Measurements from ENCODE around the gene OR56B1. TPM values are rescaled to one million over a fixed set of nuclear protein-coding genes. Genes with fewer than 3 reads are reported as not detected.
"Not testable (repeated sequence)": the region's sequence is repeated elsewhere in the genome, so short reads cannot be mapped to it uniquely, and the experiment has no call there.

The OR56B1 gene, protein sequence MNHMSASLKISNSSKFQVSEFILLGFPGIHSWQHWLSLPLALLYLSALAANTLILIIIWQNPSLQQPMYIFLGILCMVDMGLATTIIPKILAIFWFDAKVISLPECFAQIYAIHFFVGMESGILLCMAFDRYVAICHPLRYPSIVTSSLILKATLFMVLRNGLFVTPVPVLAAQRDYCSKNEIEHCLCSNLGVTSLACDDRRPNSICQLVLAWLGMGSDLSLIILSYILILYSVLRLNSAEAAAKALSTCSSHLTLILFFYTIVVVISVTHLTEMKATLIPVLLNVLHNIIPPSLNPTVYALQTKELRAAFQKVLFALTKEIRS
- 0.17 and 0.37 TPM in 2 replicates for total RNA-seq

DNA sequence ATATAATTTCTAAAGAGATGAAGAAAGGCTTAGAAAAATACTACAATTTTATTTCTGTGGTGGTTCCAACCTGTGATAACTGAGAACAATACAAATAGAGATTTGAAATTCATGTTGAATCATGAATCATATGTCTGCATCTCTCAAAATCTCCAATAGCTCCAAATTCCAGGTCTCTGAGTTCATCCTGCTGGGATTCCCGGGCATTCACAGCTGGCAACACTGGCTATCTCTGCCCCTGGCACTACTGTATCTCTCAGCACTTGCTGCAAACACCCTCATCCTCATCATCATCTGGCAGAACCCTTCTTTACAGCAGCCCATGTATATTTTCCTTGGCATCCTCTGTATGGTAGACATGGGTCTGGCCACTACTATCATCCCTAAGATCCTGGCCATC lies at the start of gene OR56B1:
Gene OR56B1, plus strand, starts transcription at position 53 of the 400 bp plus-strand sequence. Its CDS starts 69 bp downstream, at position 122.
- intact Hi-C loops (cut with micrococcal nuclease) = no loop called here

DNA sequence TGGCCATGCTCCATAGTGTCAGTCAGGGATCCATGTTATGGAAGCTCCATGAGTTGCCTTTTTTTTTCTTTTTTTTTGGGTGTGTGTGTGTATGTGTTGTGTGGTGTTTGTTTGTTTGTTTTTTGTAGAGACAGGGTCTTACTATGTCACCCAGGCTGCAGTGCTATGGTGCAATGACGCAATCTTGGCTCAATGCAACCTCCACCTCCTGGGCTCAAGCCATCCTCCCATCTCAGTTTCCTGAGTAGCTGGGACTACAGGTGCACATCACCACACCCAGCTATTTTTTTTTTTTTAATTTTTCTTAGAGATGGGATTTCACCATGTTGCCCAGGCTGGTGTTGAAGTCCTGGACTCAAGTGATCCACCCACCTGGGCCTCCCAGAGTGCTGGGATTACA lies 47.8 kb upstream of the OR56B1 start:
- intact Hi-C loops (cut with micrococcal nuclease) = loop anchor here (2.0 to 5.0 kb wide), 3 partner anchors 634 to 1059 kb away; partner anchors contain the start of genes CAVIN3 and TAF10

GRCh38 chr11:5689551-5689983 lies 46.7 kb upstream of the OR56B1 start, which contains the start of gene TRIM22:
TRIM22 (plus strand) TSS chr11:5689790; CDS start chr11:5696233, 6,443 bp downstream.
- intact Hi-C loops (cut with micrococcal nuclease) = loop anchor here (1.0 to 5.0 kb wide), 5 partner anchors 65 to 1058 kb away; partner anchors contain the start of genes CAVIN3 and TAF10

DNA sequence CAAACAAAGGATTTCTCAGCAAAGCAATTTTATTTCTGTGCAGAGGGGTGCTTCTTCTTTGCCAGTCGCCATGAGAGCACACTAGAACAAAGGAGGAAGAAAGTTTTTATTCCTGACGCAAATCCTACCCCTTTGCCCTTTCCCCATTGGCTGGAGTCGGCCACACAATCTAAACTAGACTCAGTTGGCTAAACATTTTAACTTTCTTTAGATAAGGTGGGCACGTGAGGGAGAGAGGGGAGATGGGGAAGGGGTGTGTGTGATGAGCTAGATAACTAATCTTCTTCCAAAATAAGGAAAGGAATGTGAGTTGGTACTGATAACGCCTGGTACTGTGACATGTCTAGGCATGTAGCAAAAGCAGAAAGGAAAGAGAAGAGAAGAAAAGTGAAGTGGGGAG lies 46.0 kb upstream of the OR56B1 start:
- intact Hi-C loops (cut with micrococcal nuclease) = loop anchor here (5.0 kb wide), 2 partner anchors 48 to 1298 kb away; partner anchors contain the start of gene TRIM21

DNA sequence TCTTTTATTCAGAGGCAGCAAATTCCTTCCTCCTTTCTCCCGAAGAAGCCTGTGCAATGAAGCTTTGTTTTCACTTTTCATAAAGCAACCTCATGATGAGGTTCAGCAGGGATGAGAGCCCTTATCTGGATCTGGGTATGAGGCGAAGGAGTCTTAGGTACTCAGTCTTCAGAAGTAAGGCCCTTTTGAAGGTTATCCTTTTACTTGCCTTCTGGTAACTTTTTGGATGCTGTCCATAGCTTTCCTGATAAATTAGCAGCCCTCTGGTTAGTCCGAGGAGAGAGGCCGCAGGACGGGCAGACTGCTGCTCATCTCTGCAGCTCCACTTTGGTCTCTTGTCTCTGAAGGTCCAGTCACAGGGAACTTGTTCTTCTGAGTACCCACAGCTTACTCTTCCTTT lies 45.5 kb upstream of the OR56B1 start:
- intact Hi-C loops (cut with micrococcal nuclease) = loop anchor here (5.0 kb wide), 2 partner anchors 48 to 1298 kb away; partner anchors contain the start of gene TRIM21

DNA sequence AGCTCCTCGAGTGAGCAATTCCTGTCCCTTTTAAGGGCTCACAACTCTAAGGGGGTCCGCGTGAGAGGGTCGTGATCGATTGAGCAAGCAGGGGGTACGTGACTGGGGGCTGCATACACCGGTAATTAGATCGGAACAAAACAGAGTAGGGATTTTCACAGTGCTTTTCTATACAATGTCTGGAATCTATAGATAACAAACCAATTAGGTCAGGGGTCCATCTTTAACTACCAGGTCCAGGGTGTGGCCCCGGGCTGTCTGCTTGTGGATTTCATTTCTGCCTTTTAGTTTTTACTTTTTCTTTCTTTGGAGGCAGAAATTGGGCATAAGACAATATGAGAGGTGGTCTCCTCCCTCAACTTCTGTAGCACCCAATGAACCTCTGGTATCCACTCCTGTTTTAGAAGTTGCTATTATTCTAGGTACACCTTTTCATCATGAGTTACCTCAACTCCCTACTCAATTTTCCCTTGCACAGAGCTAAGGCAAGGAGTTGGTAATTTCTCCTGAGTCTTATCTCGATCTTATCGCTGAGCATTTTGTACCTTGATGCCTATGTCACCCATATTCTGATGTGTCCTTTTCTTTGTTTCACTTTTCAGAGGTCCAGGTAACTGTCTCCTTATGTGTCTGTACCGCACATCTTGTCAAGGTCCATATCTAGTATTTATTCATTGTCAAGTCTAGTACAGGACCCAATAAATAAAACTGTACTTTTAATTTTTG lies 44.8 kb upstream of the OR56B1 start:
- intact Hi-C loops (cut with micrococcal nuclease) = loop anchor here (5.0 kb wide), 2 partner anchors 49 to 1299 kb away; partner anchors contain the start of gene TRIM21

GRCh38 chr11:5691964-5692361 lies 44.3 kb upstream of the OR56B1 start:
- intact Hi-C loops (cut with micrococcal nuclease) = loop anchor here (5.0 kb wide), 2 partner anchors 50 to 1300 kb away; partner anchors contain the start of gene TRIM21

- intact Hi-C loops (cut with micrococcal nuclease) = loop anchor here (5.0 kb wide), 2 partner anchors 52 to 1302 kb away; partner anchors contain the start of gene TRIM21
Measured at GRCh38 chr11:5694642-5695041, 41.6 kb upstream of the OR56B1 start.

- intact Hi-C loops (cut with micrococcal nuclease) = no loop called here
Measured at GRCh38 chr11:5695580-5695979, 40.7 kb upstream of the OR56B1 start.

DNA sequence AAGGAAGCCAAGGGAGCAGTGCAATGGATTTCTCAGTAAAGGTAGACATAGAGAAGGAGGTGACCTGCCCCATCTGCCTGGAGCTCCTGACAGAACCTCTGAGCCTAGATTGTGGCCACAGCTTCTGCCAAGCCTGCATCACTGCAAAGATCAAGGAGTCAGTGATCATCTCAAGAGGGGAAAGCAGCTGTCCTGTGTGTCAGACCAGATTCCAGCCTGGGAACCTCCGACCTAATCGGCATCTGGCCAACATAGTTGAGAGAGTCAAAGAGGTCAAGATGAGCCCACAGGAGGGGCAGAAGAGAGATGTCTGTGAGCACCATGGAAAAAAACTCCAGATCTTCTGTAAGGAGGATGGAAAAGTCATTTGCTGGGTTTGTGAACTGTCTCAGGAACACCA lies 40.0 kb upstream of the OR56B1 start:
- intact Hi-C loops (cut with micrococcal nuclease) = no loop called here

- intact Hi-C loops (cut with micrococcal nuclease) = no loop called here
Measured at GRCh38 chr11:5698281-5698680, 38.0 kb upstream of the OR56B1 start.

GRCh38 chr11:5700421-5701054 lies 35.7 kb upstream of the OR56B1 start:
- intact Hi-C loops (cut with micrococcal nuclease) = loop anchor here (2.0 kb wide), 1 partner anchor 16 kb away; the partner anchor contains the start of gene TRIM5

- intact Hi-C loops (cut with micrococcal nuclease) = loop anchor here (2.0 kb wide), 1 partner anchor 16 kb away; the partner anchor contains the start of gene TRIM5
Measured at GRCh38 chr11:5701055-5701577, 35.1 kb upstream of the OR56B1 start.

GRCh38 chr11:5703741-5704536 lies 32.3 kb upstream of the OR56B1 start:
- intact Hi-C loops (cut with micrococcal nuclease) = no loop called here

DNA sequence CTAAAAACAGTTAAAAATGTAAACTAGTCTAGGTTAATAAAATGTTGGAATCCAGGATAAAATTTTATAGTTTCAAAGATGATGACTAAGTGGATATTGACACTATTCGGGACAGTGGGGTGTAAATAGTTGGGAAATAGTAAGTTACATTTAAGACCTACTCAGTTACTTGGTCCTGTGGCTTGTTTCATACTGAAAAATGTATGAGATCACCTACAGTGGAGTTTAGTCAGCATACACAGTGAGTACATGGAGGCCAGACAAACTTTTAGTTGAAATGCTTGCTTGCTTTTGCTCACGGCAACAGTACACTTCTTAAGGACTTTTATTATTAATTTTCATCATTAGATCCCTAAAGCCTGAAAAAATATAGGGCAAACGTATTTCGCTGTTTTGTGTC lies 30.6 kb upstream of the OR56B1 start:
- intact Hi-C loops (cut with micrococcal nuclease) = no loop called here

GRCh38 chr11:5712507-5712906 lies 23.7 kb upstream of the OR56B1 start:
- intact Hi-C loops (cut with micrococcal nuclease) = loop anchor here (1.0 kb wide), 3 partner anchors 28 to 236 kb away; no protein-coding TSS in a partner anchor

DNA sequence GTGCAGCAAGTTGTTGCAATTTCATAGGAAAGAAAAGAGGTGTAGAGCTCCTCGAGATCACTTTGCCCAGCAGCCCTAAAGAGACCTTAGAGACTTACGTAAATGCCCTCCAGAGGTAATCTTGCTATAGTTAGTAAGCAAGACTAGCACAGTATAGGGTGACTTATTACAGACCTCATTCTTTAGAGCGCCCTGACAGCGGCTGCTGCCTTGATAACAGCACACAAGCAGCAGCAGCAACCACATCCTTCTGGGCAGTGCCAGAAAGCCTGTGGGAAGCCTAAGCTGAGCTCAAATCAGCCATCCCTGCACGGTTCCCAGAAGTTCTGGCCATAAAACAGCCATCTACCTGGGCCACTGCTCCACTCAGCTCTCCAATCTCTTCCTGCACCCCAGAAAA lies 22.6 kb upstream of the OR56B1 start:
- intact Hi-C loops (cut with micrococcal nuclease) = no loop called here

GRCh38 chr11:5716518-5716917 lies 19.7 kb upstream of the OR56B1 start:
- intact Hi-C loops (cut with micrococcal nuclease) = not testable (repeated sequence)

GRCh38 chr11:5719703-5720495 lies 16.3 kb upstream of the OR56B1 start:
- intact Hi-C loops (cut with micrococcal nuclease) = no loop called here
